Measurements from ENCODE around the gene SNX24.

The SNX24 gene

DNA sequence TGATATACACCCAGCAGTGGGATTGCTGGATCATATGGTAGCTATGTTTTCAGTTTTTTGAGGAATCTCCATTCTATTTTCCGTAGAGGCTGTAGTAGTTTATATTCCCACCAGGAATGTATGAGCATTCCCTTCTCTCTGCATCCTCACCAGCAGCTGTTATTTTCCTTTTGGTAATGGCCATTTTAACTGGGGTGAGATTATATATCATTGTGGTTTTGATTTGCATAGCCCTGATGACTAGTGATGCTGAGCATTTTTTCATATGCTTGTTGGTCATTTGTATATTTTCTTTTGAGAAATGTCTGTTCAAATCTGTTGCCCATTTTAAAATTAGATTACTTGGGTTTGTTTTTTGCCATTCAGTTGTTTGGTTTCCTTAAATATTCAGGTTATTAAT lies 202.3 kb downstream of the SNX24 start:
- no peak overlapping the region for H3K9ac ChIP-seq (ENCODE audit: low read length)
- peaks cover 2% of the 10 kb centered on the region for H3K4me1 ChIP-seq (ENCODE audit: control insufficient read depth, insufficient read depth, low read length)
- H3K36me3 ChIP-seq (ENCODE audit: control insufficient read depth, insufficient read depth, low read length), result no peaks in the 10 kb centered on the region
- H3K4me3 ChIP-seq (ENCODE audit: low read length), result no peak overlapping the region
- no peak overlapping the region for H3K27ac ChIP-seq (ENCODE audit: low read depth, low read length)
- no peaks in the 10 kb centered on the region for H3K27me3 ChIP-seq (ENCODE audit: control insufficient read depth, insufficient read depth, low read length)

DNA sequence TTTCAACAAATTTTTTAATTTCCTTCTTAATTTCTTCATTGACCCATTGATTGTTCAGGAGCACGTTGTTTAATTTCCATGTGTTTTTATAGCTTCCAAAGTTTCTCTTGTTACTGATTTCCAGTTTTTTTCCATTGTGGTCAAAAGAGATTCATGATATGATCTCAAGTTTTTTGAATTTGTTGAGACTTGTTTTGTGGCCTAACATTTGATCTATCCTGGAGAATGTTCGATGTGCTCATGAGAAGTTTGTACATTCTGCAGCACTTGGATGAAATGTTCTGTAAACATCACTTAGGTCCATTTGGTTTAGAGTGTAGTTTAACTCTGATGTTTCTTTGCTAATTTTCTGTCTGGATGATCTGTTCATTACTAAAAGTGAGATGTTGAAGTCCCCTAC lies 205.8 kb downstream of the SNX24 start:
- H3K9ac ChIP-seq (ENCODE audit: low read length), result no peak overlapping the region
- no peaks in the 10 kb centered on the region for H3K4me1 ChIP-seq (ENCODE audit: control insufficient read depth, insufficient read depth, low read length)
- H3K4me3 ChIP-seq (ENCODE audit: low read length), result no peak overlapping the region
- H3K27me3 ChIP-seq (ENCODE audit: control insufficient read depth, insufficient read depth, low read length), result no peaks in the 10 kb centered on the region
- no peaks in the 10 kb centered on the region for H3K36me3 ChIP-seq (ENCODE audit: control insufficient read depth, insufficient read depth, low read length)
- H3K27ac ChIP-seq (ENCODE audit: low read depth, low read length), result no peak overlapping the region
